Kidney epithelial cell (primary cell): ENCODE measurements around the gene CDR2. TPM values are rescaled to one million over a fixed set of nuclear protein-coding genes. Genes with fewer than 3 reads are reported as not detected.
A peak's percentile ranks its signal among the peaks of the same experiment; 100 is the strongest.

Source experiments
- DNase-seq: peaks from one replicate; pipeline ENCODE4 v3.0.0-alpha.2; 2010; ENCODE audit warnings: low read depth
- H3K27me3 ChIP-seq: 2 replicates; pipeline ENCODE4 v1.6.0; 2011; ENCODE audit warnings: low read length; ENCODE audit not compliant: control insufficient read depth, insufficient read depth
- H3K36me3 ChIP-seq: 2 replicates; pipeline ENCODE4 v1.5.1; 2011; ENCODE audit warnings: low read length; ENCODE audit not compliant: control insufficient read depth, insufficient read depth
- H3K4me3 ChIP-seq: 2 replicates; pipeline ENCODE4 v1.5.1; 2011; ENCODE audit warnings: low read depth, mild to moderate bottlenecking, control low read depth, low read length
- total RNA-seq: library from RNA; depleted of rRNA; stranded (reverse); fragments of >200 nt; gene quantifications from 2 replicates; pipeline ENCODE4 v1.2.3, GENCODE V29; 2015
- TF ChIP-seq, protein P1 (sequence below): IDR thresholded peaks from 2 replicates; pipeline ENCODE4 v1.5.1; 2011; ENCODE audit warnings: mild to moderate bottlenecking, moderate library complexity, low read length, control low read depth, inconsistent platforms; ENCODE audit not compliant: insufficient read depth, poor library complexity, severe bottlenecking

Gene CDR2
- total RNA-seq, 1 donor from 2014 or later, result 27.0 TPM

GRCh38 chr16:22299036-22299435 lies 75.4 kb downstream of the CDR2 start:
- no peak for DNase-seq
- TF ChIP-seq, protein P1, sequence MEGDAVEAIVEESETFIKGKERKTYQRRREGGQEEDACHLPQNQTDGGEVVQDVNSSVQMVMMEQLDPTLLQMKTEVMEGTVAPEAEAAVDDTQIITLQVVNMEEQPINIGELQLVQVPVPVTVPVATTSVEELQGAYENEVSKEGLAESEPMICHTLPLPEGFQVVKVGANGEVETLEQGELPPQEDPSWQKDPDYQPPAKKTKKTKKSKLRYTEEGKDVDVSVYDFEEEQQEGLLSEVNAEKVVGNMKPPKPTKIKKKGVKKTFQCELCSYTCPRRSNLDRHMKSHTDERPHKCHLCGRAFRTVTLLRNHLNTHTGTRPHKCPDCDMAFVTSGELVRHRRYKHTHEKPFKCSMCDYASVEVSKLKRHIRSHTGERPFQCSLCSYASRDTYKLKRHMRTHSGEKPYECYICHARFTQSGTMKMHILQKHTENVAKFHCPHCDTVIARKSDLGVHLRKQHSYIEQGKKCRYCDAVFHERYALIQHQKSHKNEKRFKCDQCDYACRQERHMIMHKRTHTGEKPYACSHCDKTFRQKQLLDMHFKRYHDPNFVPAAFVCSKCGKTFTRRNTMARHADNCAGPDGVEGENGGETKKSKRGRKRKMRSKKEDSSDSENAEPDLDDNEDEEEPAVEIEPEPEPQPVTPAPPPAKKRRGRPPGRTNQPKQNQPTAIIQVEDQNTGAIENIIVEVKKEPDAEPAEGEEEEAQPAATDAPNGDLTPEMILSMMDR, result no peak
- Histone ChIP-seq H3K4me3 (no peak overlapping the region), H3K27me3 (no peaks in the 10 kb centered on the region), H3K36me3 (no peaks in the 10 kb centered on the region)

- DNase-seq, result peak; percentile 74
- TF ChIP-seq, protein P1, result no peak
- Histone ChIP-seq H3K36me3 (no peaks in the 10 kb centered on the region), H3K27me3 (no peaks in the 10 kb centered on the region), H3K4me3 (peak overlapping the region; percentile 67)
Observed at GRCh38 chr16:22297871-22298733, 76.3 kb downstream of the CDR2 start.

DNA sequence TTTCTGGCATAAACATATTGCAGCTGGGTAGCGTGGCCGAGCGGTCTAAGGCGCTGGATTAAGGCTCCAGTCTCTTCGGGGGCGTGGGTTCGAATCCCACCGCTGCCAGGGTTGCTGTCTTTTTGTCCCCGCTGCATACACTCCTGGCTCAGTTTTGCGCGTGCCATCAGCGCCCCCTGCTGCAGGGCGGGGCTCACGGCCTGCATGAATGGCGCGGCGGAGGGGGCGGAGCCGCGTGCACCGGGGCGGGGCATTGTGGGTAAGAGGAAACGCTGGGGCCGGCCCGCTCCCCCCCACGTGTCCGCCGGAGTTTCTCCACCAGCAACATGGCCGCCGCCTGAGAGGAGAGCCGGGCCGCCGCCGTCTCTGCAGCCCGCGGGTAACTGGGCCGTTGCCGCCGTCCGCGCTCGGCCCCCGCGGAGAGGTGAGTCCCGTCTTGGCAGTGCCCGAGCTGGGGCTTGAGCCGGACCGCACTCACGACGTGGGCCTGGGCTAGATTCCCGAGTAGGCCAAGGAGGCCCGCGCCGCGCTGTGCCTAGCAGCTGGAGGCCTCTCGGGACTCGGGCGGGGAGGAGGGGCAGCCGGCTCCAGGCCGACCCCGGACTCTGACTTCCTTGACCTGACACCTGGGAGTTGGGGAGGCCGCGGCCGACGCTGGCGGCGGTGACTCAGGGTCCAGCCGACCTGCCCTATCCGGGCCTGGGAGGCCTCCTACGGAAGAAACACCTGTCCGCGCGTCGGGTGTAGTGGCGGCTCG lies 77.1 kb downstream of the CDR2 start, which contains the start of gene POLR3E:
POLR3E (plus strand) TSS at position 296 of the 757 bp plus-strand sequence. CDS start 5,560 bp downstream, outside the sequence.
- no peaks in the 10 kb centered on the region for H3K27me3 ChIP-seq
- TF ChIP-seq, protein P1, result peak; percentile 87
- DNase-seq, result peak; percentile 79
- no peaks in the 10 kb centered on the region for H3K36me3 ChIP-seq
- peak within 1 kb of the TSS; percentile 77 for H3K4me3 ChIP-seq

DNA sequence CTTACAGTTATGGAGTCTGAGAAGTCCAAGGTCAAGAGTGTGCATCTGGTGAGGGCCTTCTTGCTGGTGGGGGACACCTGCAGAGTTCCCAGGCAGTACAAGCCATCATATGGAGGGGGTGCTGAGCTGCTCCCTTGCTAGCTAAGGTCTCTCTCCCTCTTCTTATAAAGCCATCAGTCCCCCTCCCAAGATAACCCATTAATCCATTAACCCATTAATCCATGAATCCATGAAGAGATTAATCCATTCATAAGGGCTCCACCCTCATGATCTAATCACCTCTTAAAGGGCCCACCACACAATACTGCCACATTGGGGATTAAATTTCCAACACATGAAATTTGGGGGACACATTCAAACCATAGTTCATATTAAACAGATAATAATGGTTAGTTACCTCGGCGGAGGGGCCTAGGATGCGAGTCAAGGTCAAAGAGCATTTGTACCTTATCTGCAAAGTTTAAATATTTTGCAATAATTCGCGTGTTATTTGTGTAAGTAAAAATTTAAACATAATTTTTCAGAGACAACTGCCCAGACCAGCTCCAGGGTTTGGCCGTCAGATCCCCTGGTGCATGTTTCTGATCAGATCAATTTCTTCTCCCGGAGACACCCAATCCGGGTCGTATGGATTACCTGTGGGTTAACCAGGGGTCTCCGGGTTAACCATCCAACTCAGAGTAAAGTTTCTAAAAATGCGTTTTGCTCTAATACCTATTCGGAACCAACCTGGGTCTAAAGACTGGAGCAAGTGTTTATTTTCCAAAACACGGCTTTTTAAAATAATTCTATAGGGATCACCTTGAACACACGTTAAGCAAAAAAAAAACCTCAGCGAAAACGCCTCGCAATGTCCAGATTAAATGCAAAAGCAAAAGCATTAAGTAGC lies 78.0 kb downstream of the CDR2 start:
- no peaks in the 10 kb centered on the region for H3K27me3 ChIP-seq
- peak overlapping the region; percentile 77 for H3K4me3 ChIP-seq
- TF ChIP-seq, protein P1, result no peak
- no peak for DNase-seq
- H3K36me3 ChIP-seq, result no peaks in the 10 kb centered on the region

Other genes starting within 250 kb of the CDR2 start
- not detected in 2 replicates for gene SDR42E2, start 212.1 kb downstream of the CDR2 start, total RNA-seq
- 6.8 and 12.3 TPM in 2 replicates for gene EEF2K, start 168.3 kb downstream of the CDR2 start, total RNA-seq
- gene POLR3E, start 77.2 kb downstream of the CDR2 start, total RNA-seq, result 33.1 and 39.4 TPM in 2 replicates
- gene NPIPB5, start 136.3 kb upstream of the CDR2 start, total RNA-seq, result 46.6 and 48.6 TPM in 2 replicates